IMR-90 (cell line): Measurements from ENCODE around the gene GRID1. TPM values are rescaled to one million over a fixed set of nuclear protein-coding genes. Genes with fewer than 3 reads are reported as not detected.

Source experiments
- ATAC-seq: fragments of 200-7000 bp; cut with Tn5 transposase; 2 replicates; pipeline ENCODE4 v1.9.1; 2020; ENCODE audit warnings: low read depth, mild to moderate bottlenecking, moderate library complexity
- BruUV-seq: library from RNA; stranded (reverse); fragments of 400-500 nt; replicated peaks from 2 replicates; lab custom pipeline; 2021; lab: Mats Ljungman, UMichigan
- CTCF ChIA-PET: fragments of 300-600 bp; formaldehyde crosslinking; extraction: SDS; loops from one replicate; lab custom pipeline; 2021; ENCODE audit warnings: antibody characterized with exemption; lab: Yijun Ruan, JAX
- POLR2A ChIA-PET: fragments of 300-600 bp; sonication (Branson Sonifier 250); formaldehyde crosslinking; loops from one replicate; lab custom pipeline; 2022; ENCODE audit warnings: antibody characterized with exemption; ENCODE audit not compliant: unreplicated experiment; lab: Charles Lee
- DNase-seq: peaks from one replicate; pipeline ENCODE4 v3.0.0; 2013
- H2AFZ ChIP-seq: replicated peaks from 2 replicates; pipeline ENCODE3; 2013; ENCODE audit warnings: low read length, mild to moderate bottlenecking; ENCODE audit not compliant: poor library complexity
- H2AK5ac ChIP-seq: 2 replicates; pipeline ENCODE4 v1.6.1; 2013; ENCODE audit warnings: low read depth, low read length, inconsistent platforms
- H2AK9ac ChIP-seq: replicated peaks from 2 replicates; pipeline ENCODE3; 2013; ENCODE audit warnings: mild to moderate bottlenecking, low read depth, low read length, moderate library complexity; ENCODE audit not compliant: poor library complexity
- H2BK120ac ChIP-seq: 2 replicates; pipeline ENCODE4 v1.6.1; 2013; ENCODE audit warnings: low read depth, low read length, inconsistent platforms
- H2BK15ac ChIP-seq: 3 replicates; pipeline ENCODE4 v1.6.1; 2013; ENCODE audit warnings: low read depth, low read length, inconsistent platforms
- H2BK20ac ChIP-seq: 2 replicates; pipeline ENCODE4 v1.6.1; 2013; ENCODE audit warnings: low read depth, mild to moderate bottlenecking, inconsistent platforms, low read length, moderate library complexity
- H2BK5ac ChIP-seq: 2 replicates; pipeline ENCODE4 v1.6.1; 2013; ENCODE audit warnings: mild to moderate bottlenecking, low read depth, low read length, inconsistent platforms; ENCODE audit not compliant: poor library complexity, severe bottlenecking
- H3K14ac ChIP-seq: replicated peaks from 2 replicates; pipeline ENCODE4 v1.6.1; 2013; ENCODE audit warnings: low read depth, low read length, inconsistent platforms
- H3K18ac ChIP-seq: 2 replicates; pipeline ENCODE4 v1.6.1; 2013; ENCODE audit warnings: low read depth, low read length, control low read depth
- H3K23ac ChIP-seq: 2 replicates; pipeline ENCODE4 v1.6.1; 2013; ENCODE audit warnings: low read depth, low read length, inconsistent platforms
- H3K27ac ChIP-seq: 2 replicates; pipeline ENCODE4 v1.5.1; 2013; ENCODE audit warnings: mild to moderate bottlenecking, control low read depth, low read length; ENCODE audit not compliant: insufficient read depth
- H3K27me3 ChIP-seq: 2 replicates; pipeline ENCODE4 v1.6.1; 2013; ENCODE audit warnings: low read length; ENCODE audit not compliant: control insufficient read depth, insufficient read depth
- H3K36me3 ChIP-seq: 2 replicates; pipeline ENCODE4 v1.6.1; 2013; ENCODE audit warnings: low read length, mixed read lengths; ENCODE audit not compliant: control insufficient read depth, insufficient read depth
- H3K4ac ChIP-seq: 2 replicates; pipeline ENCODE4 v1.6.1; 2013; ENCODE audit warnings: low read depth, low read length, inconsistent platforms
- H3K4me1 ChIP-seq: 2 replicates; pipeline ENCODE4 v1.6.1; 2013; ENCODE audit warnings: low read length, mixed read lengths; ENCODE audit not compliant: control insufficient read depth, insufficient read depth
- H3K4me2 ChIP-seq: 2 replicates; pipeline ENCODE4 v1.6.1; 2013; ENCODE audit warnings: low read depth, mild to moderate bottlenecking, control low read depth, low read length, moderate library complexity
- H3K4me3 ChIP-seq: 2 replicates; pipeline ENCODE4 v1.5.1; 2013; ENCODE audit warnings: low read depth, mild to moderate bottlenecking, control low read depth, low read length, moderate library complexity; ENCODE audit not compliant: insufficient read depth
- H3K56ac ChIP-seq: 2 replicates; pipeline ENCODE4 v1.6.1; 2013; ENCODE audit warnings: low read length, inconsistent platforms; ENCODE audit not compliant: insufficient read depth; ENCODE audit errors: extremely low read depth
- H3K79me1 ChIP-seq, 2 experiments: 2 replicates each; pipeline ENCODE4 v1.6.1; 2013; ENCODE audit warnings: low read length in 2 of 2, inconsistent platforms in 1 of 2, low read depth in 1 of 2
- H3K9ac ChIP-seq: 2 replicates; pipeline ENCODE4 v1.6.1; 2013; ENCODE audit warnings: low read depth, low read length, control low read depth
- H3K9me1 ChIP-seq: 2 replicates; pipeline ENCODE4 v1.6.1; 2013; ENCODE audit warnings: low read length, inconsistent platforms; ENCODE audit not compliant: insufficient read depth
- H3K9me3 ChIP-seq: 2 replicates; pipeline ENCODE4 v1.6.1; 2013; ENCODE audit warnings: low read length; ENCODE audit not compliant: control insufficient read depth, insufficient read depth
- H4K20me1 ChIP-seq: 2 replicates; pipeline ENCODE4 v1.6.1; 2013; ENCODE audit warnings: low read length, inconsistent platforms; ENCODE audit not compliant: insufficient read depth
- H4K5ac ChIP-seq: 2 replicates; pipeline ENCODE4 v1.6.1; 2013; ENCODE audit warnings: mild to moderate bottlenecking, low read depth, low read length, control low read depth
- H4K8ac ChIP-seq, 2 experiments: 2 replicates each; pipeline ENCODE4 v1.6.1; 2013; ENCODE audit warnings: low read depth in 2 of 2, low read length in 2 of 2, control low read depth in 1 of 2, inconsistent platforms in 1 of 2
- H4K91ac ChIP-seq: 2 replicates; pipeline ENCODE4 v1.6.1; 2013; ENCODE audit warnings: low read depth, low read length, inconsistent platforms; ENCODE audit not compliant: insufficient read depth
- BHLHE40 ChIP-seq: fragments of 150-350 bp; IDR thresholded peaks from 2 replicates; pipeline ENCODE4 v1.6.1; 2016; ENCODE audit warnings: mild to moderate bottlenecking, low read depth, low read length
- CEBPB ChIP-seq: IDR thresholded peaks from 2 replicates; pipeline ENCODE4 v1.6.1; 2012; ENCODE audit warnings: low read depth, low read length, improper control_type of control experiment
- CTCF ChIP-seq: conservative IDR thresholded peaks from 2 replicates; pipeline ENCODE4 v1.5.1; 2012; ENCODE audit warnings: mild to moderate bottlenecking, low read depth, low read length, improper control_type of control experiment
- ELK1 ChIP-seq: fragments of 150-350 bp; IDR thresholded peaks from 2 replicates; pipeline ENCODE4 v1.6.1; 2016; ENCODE audit warnings: low read depth, mild to moderate bottlenecking, low read length, moderate library complexity, borderline replicate concordance
- FOS ChIP-seq: fragments of 150-350 bp; IDR thresholded peaks from 2 replicates; pipeline ENCODE4 v1.6.1; 2016; ENCODE audit warnings: low read depth, low read length
- MAFK ChIP-seq: IDR thresholded peaks from 2 replicates; pipeline ENCODE4 v1.6.1; 2012; ENCODE audit warnings: low read depth, low read length, improper control_type of control experiment
- MAZ ChIP-seq: IDR thresholded peaks from 2 replicates; pipeline ENCODE4 v1.6.1; 2012; ENCODE audit warnings: low read depth, mild to moderate bottlenecking, low read length, improper control_type of control experiment, moderate library complexity, borderline replicate concordance
- NFE2L2 ChIP-seq: fragments of 150-350 bp; IDR thresholded peaks from 2 replicates; pipeline ENCODE4 v1.6.1; 2016; ENCODE audit warnings: low read depth, mild to moderate bottlenecking, low read length
- POLR2A ChIP-seq: IDR thresholded peaks from 2 replicates; pipeline ENCODE4 v1.6.1; 2012; ENCODE audit warnings: mild to moderate bottlenecking, low read depth, low read length
- RAD21 ChIP-seq: IDR thresholded peaks from 2 replicates; pipeline ENCODE4 v1.6.1; 2012; ENCODE audit warnings: low read length, improper control_type of control experiment
- RCOR1 ChIP-seq: IDR thresholded peaks from 2 replicates; pipeline ENCODE4 v1.6.1; 2012; ENCODE audit warnings: mild to moderate bottlenecking, low read length, improper control_type of control experiment; ENCODE audit not compliant: insufficient replicate concordance
- RFX5 ChIP-seq: IDR thresholded peaks from 2 replicates; pipeline ENCODE4 v1.8.0; 2012; ENCODE audit warnings: low read depth, mild to moderate bottlenecking, low read length, moderate library complexity
- SMC3 ChIP-seq: fragments of 150-350 bp; IDR thresholded peaks from 2 replicates; pipeline ENCODE4 v1.6.1; 2016; ENCODE audit warnings: low read depth, mild to moderate bottlenecking, antibody characterized with exemption, low read length, moderate library complexity
- USF2 ChIP-seq: fragments of 150-350 bp; IDR thresholded peaks from 2 replicates; pipeline ENCODE4 v1.6.1; 2017; ENCODE audit warnings: mild to moderate bottlenecking, antibody characterized with exemption, low read length, low read depth
- WGBS, 2 experiments: methylation state at CpG; one replicate each; pipeline versions ENCODE4 v1.1.5 to v1.1.7; 2013; ENCODE audit warnings: missing lambda C conversion rate in 2 of 2; ENCODE audit not compliant: insufficient read length in 1 of 2; ENCODE audit errors: extremely low coverage in 2 of 2; 5-methylcytosine and 5-hydroxymethylcytosine counted together
- dilution Hi-C: fragments of 300-500 bp; cut with HindIII; formaldehyde crosslinking; loops from one replicate; pipeline ENCODE4 v1.14.3; 2018; ENCODE audit warnings: low sequenced_read_pairs; ENCODE audit not compliant: unreplicated experiment
- in situ Hi-C: fragments of 300-500 bp; cut with MboI; formaldehyde crosslinking; loops from 3 replicates; pipeline ENCODE4 v1.14.3; 2019; ENCODE audit warnings: low sequenced_read_pairs, inconsistent platforms, mixed read lengths
- intact Hi-C: fragments of 100-400 bp; cut with micrococcal nuclease; formaldehyde crosslinking; loops from 2 replicates; pipeline ENCODE4 v1.10.0; 2022
- polyA plus RNA-seq, 3 experiments: library from polyadenylated mRNA; depleted of rRNA; stranded (reverse); fragments of >200 nt; gene quantifications; 2 replicates each; pipeline ENCODE4 v1.2.3, GENCODE V29; 2012; ENCODE audit warnings: low replicate concordance in 1 of 3
- total RNA-seq: library from RNA; depleted of rRNA; stranded (reverse); fragments of >200 nt; gene quantifications from 2 replicates; pipeline ENCODE4 v1.2.3, GENCODE V29; 2012

GRID1 gene
- total and polyA plus RNA-seq, 2 of the 4 experiments (the other 2 are of a cell fraction), result not detected

DNA sequence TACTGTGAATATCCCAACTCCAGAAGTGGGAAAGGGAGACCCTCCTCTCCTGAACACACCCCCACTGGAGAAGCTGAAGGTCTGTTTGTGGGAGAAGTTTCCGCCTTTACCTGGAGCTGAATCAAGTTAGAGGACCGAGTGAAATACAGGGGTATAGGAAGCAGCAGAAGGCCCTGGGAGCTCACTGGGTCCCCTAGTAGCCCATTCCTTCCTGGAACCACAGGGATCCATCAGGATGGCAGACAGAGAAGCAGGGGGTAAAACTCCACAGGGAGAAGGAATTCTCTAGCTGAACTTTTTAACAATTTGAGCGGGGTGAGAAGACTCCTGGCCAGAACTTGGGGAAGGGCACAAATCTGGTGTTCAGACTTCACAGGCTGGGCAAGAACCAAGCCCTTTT lies 275.8 kb downstream of the GRID1 start:
- DNase-seq (no peak), ATAC-seq (no peak)
- no peak overlapping the region for H2BK15ac ChIP-seq
- H2AFZ ChIP-seq, result no peak overlapping the region
- H2AK5ac ChIP-seq, result no peak overlapping the region
- H3K9me1 ChIP-seq, result no peaks in the 10 kb centered on the region
- no peaks in the 10 kb centered on the region for H3K79me1 ChIP-seq
- H3K14ac ChIP-seq, result no peak overlapping the region
- no peak overlapping the region for H2BK120ac ChIP-seq
- no peaks in the 10 kb centered on the region for H4K20me1 ChIP-seq
- no peak overlapping the region for H3K9ac ChIP-seq
- H3K4me2 ChIP-seq, result no peak overlapping the region
- H3K9me3 ChIP-seq, result no peaks in the 10 kb centered on the region; the same call in 1 of the 2 replicates
- H4K5ac ChIP-seq, result no peak overlapping the region
- H2BK5ac ChIP-seq, result no peak overlapping the region
- WGBS, 2 experiments, result no CpG with 5 or more reads among the region's 3 CpGs
- no peak overlapping the region for H4K8ac ChIP-seq
- no peak overlapping the region for H2AK9ac ChIP-seq
- no peaks in the 10 kb centered on the region for H3K27me3 ChIP-seq
- no peak overlapping the region for H3K4me3 ChIP-seq
- no peak overlapping the region for H3K4ac ChIP-seq
- no peak overlapping the region for H3K18ac ChIP-seq
- in situ Hi-C loops, result no loop called here
- no peak overlapping the region for H3K27ac ChIP-seq
- H4K91ac ChIP-seq, result no peak overlapping the region
- H3K4me1 ChIP-seq, result no peaks in the 10 kb centered on the region
- TF ChIP-seq RCOR1, result no peak
- TF ChIP-seq MAZ, result no peak
- TF ChIP-seq MAFK, result no peak
- TF ChIP-seq ELK1, result no peak
- TF ChIP-seq RFX5, result no peak
- TF ChIP-seq RAD21, result no peak
- no peak for TF ChIP-seq NFE2L2
- no peak for TF ChIP-seq CEBPB
- no peak for TF ChIP-seq SMC3
- no peak for TF ChIP-seq CTCF
- TF ChIP-seq BHLHE40, result no peak
- TF ChIP-seq FOS, result no peak
- TF ChIP-seq USF2, result no peak
- no peak for TF ChIP-seq POLR2A
- H3K56ac ChIP-seq, result no peak overlapping the region
- no peak overlapping the region for H3K23ac ChIP-seq
- POLR2A ChIA-PET, result no interaction called here
- no peak overlapping the region for H2BK20ac ChIP-seq
- CTCF ChIA-PET, result no interaction called here
- BruUV-seq, result no TSS peak
- dilution Hi-C loops, result no loop called here
- intact Hi-C loops, result no loop called here
- H3K36me3 ChIP-seq, result no peaks in the 10 kb centered on the region
